Measurements from ENCODE around the gene DACT3. TPM values are rescaled to one million over a fixed set of nuclear protein-coding genes. Genes with fewer than 3 reads are reported as not detected.

Gene DACT3
- 13.0 TPM for polyA plus RNA-seq (ENCODE audit: insufficient read length)

- DNase-seq, result peak; percentile 100
These were observed at the start of gene DACT3 for GRCh38 chr19:46661020-46661731. Gene DACT3 (minus strand): TSS chr19:46661182. CDS start chr19:46661064, 118 bp downstream.

GRCh38 chr19:46710687-46711086 lies 49.7 kb upstream of the DACT3 start:
- DNase-seq, result no peak

GRCh38 chr19:46704379-46705076 lies 43.5 kb upstream of the DACT3 start:
- DNase-seq, result no peak

GRCh38 chr19:46700704-46701103 lies 39.7 kb upstream of the DACT3 start:
- DNase-seq, result no peak

GRCh38 chr19:46698395-46699321 lies 37.7 kb upstream of the DACT3 start:
- DNase-seq, result no peak

- peak; percentile 64 for DNase-seq
These were observed 36.4 kb upstream of the DACT3 start for GRCh38 chr19:46697204-46697960.

- no peak for DNase-seq
These were observed 35.9 kb upstream of the DACT3 start for GRCh38 chr19:46696866-46697203.

GRCh38 chr19:46696052-46696451 lies 35.1 kb upstream of the DACT3 start:
- DNase-seq, result no peak

- DNase-seq, result no peak
These were observed 32.8 kb upstream of the DACT3 start for GRCh38 chr19:46693760-46694159.

GRCh38 chr19:46692918-46693722 lies 32.1 kb upstream of the DACT3 start:
- DNase-seq, result no peak

GRCh38 chr19:46691948-46692347 lies 31.0 kb upstream of the DACT3 start:
- no peak for DNase-seq

- no peak for DNase-seq
These were observed 30.1 kb upstream of the DACT3 start for GRCh38 chr19:46691104-46691503.

- DNase-seq, result no peak
These were observed 28.4 kb upstream of the DACT3 start for GRCh38 chr19:46689358-46689757.

GRCh38 chr19:46687438-46688145 lies 26.6 kb upstream of the DACT3 start:
- DNase-seq, result no peak

- DNase-seq, result no peak
These were observed 24.2 kb upstream of the DACT3 start for GRCh38 chr19:46685189-46685588.

- DNase-seq, result no peak
These were observed 17.2 kb upstream of the DACT3 start for GRCh38 chr19:46678110-46678732.

- no peak for DNase-seq
These were observed 13.6 kb upstream of the DACT3 start for GRCh38 chr19:46674416-46675178.

GRCh38 chr19:46670813-46671212 lies 9.8 kb upstream of the DACT3 start:
- DNase-seq, result no peak

- no peak for DNase-seq
These were observed 7.7 kb upstream of the DACT3 start for GRCh38 chr19:46668662-46669061.

GRCh38 chr19:46665072-46665471 lies 4.1 kb upstream of the DACT3 start:
- DNase-seq, result no peak

Measured in hindlimb muscle (tissue), 1 donor.